HG03280 (cell line): ENCODE results near the gene EFCAB6.

Experiments used
- ATAC-seq: cut with Tn5 transposase; IDR thresholded peaks from one replicate; pipeline ENCODE4 v1.9.1; 2021; ENCODE audit warnings: mild to moderate bottlenecking, moderate library complexity; ENCODE audit not compliant: unreplicated experiment

Gene EFCAB6

GRCh38 chr22:43600265-43600664, 211.8 kb downstream of the EFCAB6 start:
- ATAC-seq = no peak

DNA sequence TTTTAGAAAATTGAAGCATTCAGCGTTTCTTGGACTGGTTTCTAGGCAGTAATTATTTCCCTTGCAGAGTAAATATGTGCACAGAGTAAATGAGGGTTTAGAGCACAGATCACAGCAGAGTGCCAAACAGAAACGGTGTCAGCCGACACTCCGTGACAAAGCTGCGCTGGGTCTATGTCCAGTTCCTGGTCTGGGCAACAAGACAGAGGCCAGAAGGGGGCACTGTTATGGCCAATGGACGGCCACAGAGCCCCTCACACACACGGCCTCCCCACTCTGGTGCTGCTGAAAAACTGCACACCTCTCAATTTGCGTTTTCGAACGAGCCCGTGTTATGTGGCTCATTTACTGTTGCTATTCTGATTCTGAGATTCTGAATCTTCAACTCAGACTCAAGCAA, 219.6 kb downstream of the EFCAB6 start:
- ATAC-seq = no peak

- no peak for ATAC-seq
Measured at GRCh38 chr22:43591380-43591779, 220.7 kb downstream of the EFCAB6 start.

DNA sequence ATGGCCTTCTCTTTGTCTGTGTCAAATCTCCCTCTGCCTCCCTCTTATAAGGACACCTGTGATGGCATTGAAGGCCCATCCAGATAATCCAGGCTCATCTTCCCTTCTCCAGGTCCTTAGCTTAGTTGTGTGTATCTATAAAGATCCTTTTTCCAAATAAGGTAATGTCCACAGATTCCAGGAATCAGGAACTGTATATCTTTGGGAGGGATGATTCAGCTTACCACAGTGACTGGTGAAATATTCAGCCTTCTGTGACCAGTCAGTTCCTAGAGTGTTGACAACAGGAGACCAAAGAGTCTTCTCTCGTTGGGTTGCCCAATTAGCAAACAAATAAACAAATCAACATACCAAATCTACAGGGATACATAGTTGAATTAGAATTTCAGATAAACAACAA, 224.5 kb downstream of the EFCAB6 start:
- ATAC-seq = no peak

DNA sequence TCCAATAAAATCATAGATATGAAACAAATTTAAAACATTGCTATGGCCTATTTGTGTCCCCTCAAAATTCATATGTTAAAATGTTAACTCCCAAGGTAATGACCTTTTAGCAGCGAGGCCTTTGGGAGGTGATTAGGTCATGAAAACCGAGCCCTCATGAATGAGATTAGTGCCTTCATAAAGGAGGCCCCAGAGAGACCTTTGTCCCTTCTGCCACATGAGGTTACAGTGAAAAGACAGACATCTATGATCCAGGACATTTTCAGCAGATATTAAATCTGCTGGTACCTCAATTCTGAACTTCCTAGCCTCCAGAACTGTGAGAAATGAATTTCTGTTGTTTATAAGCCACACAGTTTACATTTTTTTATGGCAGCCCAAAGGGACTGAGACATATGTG, 228.6 kb downstream of the EFCAB6 start:
- no peak for ATAC-seq

- ATAC-seq = no peak
Measured at GRCh38 chr22:43582394-43582793, 229.7 kb downstream of the EFCAB6 start.

DNA sequence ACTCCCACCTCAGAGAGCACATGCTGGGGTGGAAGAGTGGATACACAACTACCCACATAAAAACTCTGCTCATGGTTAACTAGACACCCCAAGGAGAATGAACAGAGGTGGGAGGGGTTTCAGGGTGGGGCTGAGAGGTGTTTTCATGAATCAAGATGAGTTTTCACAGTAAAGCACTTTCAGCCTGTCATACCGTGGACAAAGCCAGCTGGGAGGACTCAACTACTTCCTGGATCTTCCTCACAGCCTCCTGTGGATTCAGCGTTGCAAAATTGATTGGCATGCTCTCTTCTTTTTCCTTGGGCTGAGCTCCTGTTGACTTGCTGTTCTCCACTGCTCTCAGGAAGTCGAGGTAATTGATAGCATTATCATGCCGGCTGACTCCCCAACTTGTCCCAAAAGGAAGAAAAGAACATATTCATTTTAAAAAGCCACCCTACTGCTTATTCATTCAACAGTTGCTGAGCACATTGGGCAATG, 231.8 kb downstream of the EFCAB6 start:
- no peak for ATAC-seq

DNA sequence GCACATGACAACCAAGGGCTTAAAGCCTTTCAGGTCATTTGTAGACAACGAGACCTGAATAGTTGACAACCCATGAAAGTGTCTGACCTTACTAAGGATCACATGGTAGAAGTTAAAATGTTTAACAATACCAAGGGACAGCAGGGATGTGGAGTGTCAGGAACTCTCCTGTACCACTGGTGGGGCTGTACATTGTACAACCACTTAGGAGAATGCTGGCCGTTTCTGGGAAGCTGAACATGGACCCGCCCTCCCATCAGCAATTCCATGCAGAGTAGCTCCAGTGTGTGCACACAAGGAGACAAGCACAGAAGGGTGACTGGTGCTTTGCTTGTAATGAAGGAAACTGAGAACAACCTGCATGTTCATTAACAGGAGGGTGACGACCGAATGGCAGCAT, 237.4 kb downstream of the EFCAB6 start:
- no peak for ATAC-seq

DNA sequence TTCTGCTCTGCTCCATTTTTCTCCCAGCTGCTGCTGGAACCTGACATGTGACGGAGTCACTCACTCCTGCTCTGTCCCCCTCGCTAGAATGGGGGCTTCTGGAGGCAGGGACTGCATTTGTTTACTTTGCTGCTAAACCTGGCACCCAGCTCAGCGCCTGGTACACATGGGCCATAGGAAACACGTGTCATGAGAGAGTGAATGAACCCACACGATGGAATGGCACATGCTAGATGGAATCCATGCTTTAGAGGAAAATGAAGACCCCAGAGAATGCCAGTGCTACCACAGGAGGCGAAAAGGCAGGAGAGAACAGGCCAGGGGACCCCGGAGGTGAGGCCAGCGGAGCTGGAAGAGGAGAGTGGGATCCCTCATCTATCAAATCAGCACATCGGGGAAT, 239.4 kb downstream of the EFCAB6 start:
- ATAC-seq = no peak

DNA sequence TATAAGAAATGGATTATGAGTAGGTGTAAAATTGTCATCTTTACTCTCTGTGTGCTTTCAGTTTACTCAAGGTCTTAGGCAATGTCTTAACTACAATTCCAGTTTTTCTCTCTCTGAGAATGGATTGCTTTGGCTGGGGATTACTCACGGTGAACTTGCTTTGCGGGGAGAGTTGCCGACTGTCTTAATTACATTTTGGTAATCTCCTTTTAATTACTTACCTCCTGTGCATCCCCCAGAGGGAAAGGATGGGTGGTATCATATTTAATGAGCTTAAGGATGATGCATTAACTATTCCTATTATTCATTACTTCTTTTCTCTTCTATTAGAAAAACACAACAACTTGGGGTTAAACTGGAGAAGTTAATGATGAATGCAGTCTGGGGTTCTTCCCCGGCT, 240.9 kb downstream of the EFCAB6 start:
- no peak for ATAC-seq

- no peak for ATAC-seq
Measured at GRCh38 chr22:43570531-43571165, 241.5 kb downstream of the EFCAB6 start.

- no peak for ATAC-seq
Measured at GRCh38 chr22:43569111-43569510, 243.0 kb downstream of the EFCAB6 start.

DNA sequence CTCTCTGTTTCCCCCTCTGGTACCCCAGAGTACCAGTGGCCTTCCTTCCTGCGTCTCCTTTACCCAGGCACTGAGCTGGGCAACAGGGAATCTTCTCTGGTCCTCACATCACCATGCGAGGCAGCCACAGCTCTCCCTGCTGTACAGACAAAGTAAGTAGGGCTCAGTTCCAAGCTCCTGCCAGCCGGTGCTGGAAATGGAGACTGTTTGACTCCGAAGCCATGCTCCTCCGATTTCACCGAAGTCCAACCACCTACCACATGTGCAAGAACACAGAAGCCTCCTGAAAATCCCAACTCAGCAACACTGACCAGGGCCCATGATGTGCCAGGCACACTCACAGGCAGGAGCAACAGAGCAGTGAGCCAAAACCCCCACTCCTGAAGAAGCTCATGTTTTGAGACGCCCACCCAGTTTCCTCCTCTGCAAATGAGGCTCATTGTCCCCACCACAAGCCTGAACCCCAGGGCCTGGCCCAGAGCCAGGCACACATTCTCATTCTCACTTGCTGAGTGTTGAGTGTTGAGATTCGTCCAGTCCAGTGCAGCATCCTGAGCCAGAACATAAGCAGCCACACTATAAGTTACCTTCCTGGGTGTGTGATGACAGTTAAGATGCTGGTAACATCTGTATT, 244.3 kb downstream of the EFCAB6 start:
- ATAC-seq = no peak

- ATAC-seq = no peak
Measured at GRCh38 chr22:43566561-43567332, 245.4 kb downstream of the EFCAB6 start.

- ATAC-seq = no peak
Measured at GRCh38 chr22:43566021-43566420, 246.1 kb downstream of the EFCAB6 start.

GRCh38 chr22:43564859-43565258, 247.2 kb downstream of the EFCAB6 start:
- no peak for ATAC-seq

- ATAC-seq = no peak
Measured at GRCh38 chr22:43563571-43563970, 248.5 kb downstream of the EFCAB6 start.

GRCh38 chr22:43562843-43563242, 249.3 kb downstream of the EFCAB6 start:
- no peak for ATAC-seq

GRCh38 chr22:43561415-43562178, 250.5 kb downstream of the EFCAB6 start:
- no peak for ATAC-seq

DNA sequence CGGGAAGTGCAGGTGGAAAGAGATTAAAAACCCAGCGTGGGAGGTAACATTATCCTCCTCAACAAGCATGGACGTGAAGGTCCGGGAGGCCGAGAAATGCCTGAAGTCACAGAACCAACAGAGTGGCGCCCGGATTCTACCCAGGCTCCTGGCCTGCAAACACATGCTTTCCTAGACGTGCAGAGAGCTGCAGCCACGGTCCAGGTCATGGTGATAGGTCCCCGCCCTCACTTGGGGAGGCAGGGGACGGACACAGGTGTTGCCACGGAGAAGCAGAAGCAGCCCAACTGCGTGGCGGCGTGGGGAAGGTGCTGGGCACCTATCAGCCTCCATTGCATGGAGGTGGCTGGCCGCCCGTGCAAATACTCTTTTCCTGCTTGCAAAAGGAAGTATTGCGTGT, 251.5 kb downstream of the EFCAB6 start:
- no peak for ATAC-seq
